Activated naive CD8-positive, alpha-beta T cell treated with anti-CD3 and anti-CD28 coated beads for 36 hours (primary cell): ENCODE results near the gene HDGFL2. TPM values are rescaled to one million over a fixed set of nuclear protein-coding genes. Genes with fewer than 3 reads are reported as not detected.

ENCODE experiments used
- DNase-seq: peaks from one replicate; pipeline ENCODE4 v3.0.0; 2021
- H3K27ac Mint-ChIP-seq: one replicate; pipeline ENCODE4 v1.8.0; 2022; ENCODE audit warnings: mild to moderate bottlenecking, moderate library complexity, mixed read lengths
- H3K27me3 Mint-ChIP-seq: one replicate; pipeline ENCODE4 v1.8.0; 2022; ENCODE audit warnings: mild to moderate bottlenecking, mixed read lengths
- H3K36me3 Mint-ChIP-seq: one replicate; pipeline ENCODE4 v1.8.0; 2021; ENCODE audit warnings: mild to moderate bottlenecking, mixed read lengths
- H3K4me1 Mint-ChIP-seq: one replicate; pipeline ENCODE4 v1.8.0; 2021; ENCODE audit warnings: mixed read lengths
- H3K4me3 Mint-ChIP-seq: one replicate; pipeline ENCODE4 v1.8.0; 2022; ENCODE audit warnings: mild to moderate bottlenecking, moderate library complexity, mixed read lengths
- H3K9me3 Mint-ChIP-seq: one replicate; pipeline ENCODE4 v1.8.0; 2022; ENCODE audit warnings: mixed read lengths
- total RNA-seq, 2 experiments: library from RNA; stranded (reverse); gene quantifications; one replicate each; pipeline ENCODE4 v1.2.3, GENCODE V29; 2021

The HDGFL2 gene
- total RNA-seq, 2 experiments from 2014 or later: 45.5 to 47.0 TPM

GRCh38 chr19:4474514-4475022, 2.5 kb downstream of the HDGFL2 start:
- Mint-ChIP-seq H3K36me3 (peaks cover 3% of the 10 kb centered on the region), H3K9me3 (no peaks in the 10 kb centered on the region), H3K4me1 (peaks cover 21% of the 10 kb centered on the region), H3K4me3 (peak overlapping the region; percentile 85), H3K27ac (no peak overlapping the region), H3K27me3 (no peaks in the 10 kb centered on the region)
- DNase-seq: peak; percentile 45

GRCh38 chr19:4477034-4477801, 5.1 kb downstream of the HDGFL2 start:
- peaks cover 16% of the 10 kb centered on the region for H3K4me1 Mint-ChIP-seq
- DNase-seq: no peak
- no peaks in the 10 kb centered on the region for H3K27me3 Mint-ChIP-seq
- H3K27ac Mint-ChIP-seq: no peak overlapping the region
- H3K36me3 Mint-ChIP-seq: peaks cover 3% of the 10 kb centered on the region
- H3K4me3 Mint-ChIP-seq: no peak overlapping the region
- H3K9me3 Mint-ChIP-seq: no peaks in the 10 kb centered on the region

- Mint-ChIP-seq H3K36me3 (peaks cover 4% of the 10 kb centered on the region), H3K4me1 (no peaks in the 10 kb centered on the region), H3K9me3 (no peaks in the 10 kb centered on the region), H3K4me3 (no peak overlapping the region), H3K27me3 (no peaks in the 10 kb centered on the region), H3K27ac (no peak overlapping the region)
- no peak for DNase-seq
These were observed 10.7 kb downstream of the HDGFL2 start for GRCh38 chr19:4482721-4483364.

DNA sequence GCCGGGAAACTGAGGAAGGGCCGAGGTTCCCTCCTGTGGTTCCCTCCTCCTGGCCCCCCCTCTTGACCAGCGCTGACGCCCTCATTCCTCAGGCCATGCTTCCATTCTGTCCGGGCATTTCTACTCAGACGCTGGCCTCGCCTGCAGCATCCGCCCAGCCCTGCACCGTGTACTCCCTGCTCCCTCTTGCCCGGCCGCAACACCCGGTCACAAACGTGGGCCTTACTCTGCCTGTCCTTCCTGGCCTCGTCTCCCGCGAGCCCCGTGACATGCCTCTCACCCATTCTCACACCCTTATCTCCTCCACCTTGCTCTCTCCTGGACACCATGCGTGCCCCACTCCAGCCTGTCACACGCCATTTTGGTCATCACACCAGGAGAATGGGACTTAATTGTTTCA, 11.3 kb downstream of the HDGFL2 start:
- Mint-ChIP-seq H3K9me3 (no peaks in the 10 kb centered on the region), H3K27ac (no peak overlapping the region)

GRCh38 chr19:4487572-4487971, 15.5 kb downstream of the HDGFL2 start:
- Mint-ChIP-seq H3K4me1 (no peaks in the 10 kb centered on the region), H3K27ac (no peak overlapping the region), H3K4me3 (no peak overlapping the region), H3K9me3 (no peaks in the 10 kb centered on the region), H3K36me3 (peaks cover 10% of the 10 kb centered on the region), H3K27me3 (no peaks in the 10 kb centered on the region)
- DNase-seq: no peak

More for the DNA sequence above, 11.3 kb downstream of the HDGFL2 start:
- Mint-ChIP-seq H3K27me3 (no peaks in the 10 kb centered on the region), H3K4me1 (no peaks in the 10 kb centered on the region), H3K4me3 (no peak overlapping the region), H3K36me3 (peaks cover 4% of the 10 kb centered on the region)
- DNase-seq: no peak

DNA sequence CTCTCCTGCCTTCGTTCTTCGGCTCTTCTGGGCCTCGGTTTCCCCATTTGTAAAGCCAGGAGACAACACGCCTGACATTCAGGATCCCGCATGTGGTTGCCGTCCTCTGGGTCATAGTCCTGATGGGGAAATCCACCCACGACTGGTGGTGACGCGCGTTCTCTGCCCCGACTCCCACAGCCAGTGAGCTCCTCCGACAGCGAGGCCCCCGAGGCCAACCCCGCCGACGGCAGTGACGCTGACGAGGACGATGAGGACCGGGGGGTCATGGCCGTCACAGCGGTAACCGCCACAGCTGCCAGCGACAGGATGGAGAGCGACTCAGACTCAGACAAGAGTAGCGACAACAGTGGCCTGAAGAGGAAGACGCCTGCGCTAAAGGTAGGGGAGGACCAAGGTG, 16.4 kb downstream of the HDGFL2 start:
- H3K27ac Mint-ChIP-seq: no peak overlapping the region

DNA sequence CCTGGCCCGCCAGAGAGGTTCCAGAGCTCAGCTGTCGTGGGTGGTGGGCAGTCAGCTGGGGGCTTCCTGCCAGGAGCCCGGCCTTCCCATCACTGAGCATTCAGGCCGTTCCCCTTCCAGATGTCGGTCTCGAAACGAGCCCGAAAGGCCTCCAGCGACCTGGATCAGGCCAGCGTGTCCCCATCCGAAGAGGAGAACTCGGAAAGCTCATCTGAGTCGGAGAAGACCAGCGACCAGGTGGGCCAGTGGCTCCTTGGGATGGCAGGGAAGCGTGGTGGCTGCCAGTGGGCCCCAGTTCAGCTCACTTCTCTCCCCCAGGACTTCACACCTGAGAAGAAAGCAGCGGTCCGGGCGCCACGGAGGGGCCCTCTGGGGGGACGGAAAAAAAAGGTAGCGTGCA, 19.3 kb downstream of the HDGFL2 start:
- H3K27me3 Mint-ChIP-seq: no peaks in the 10 kb centered on the region
- DNase-seq: no peak
- no peak overlapping the region for H3K27ac Mint-ChIP-seq
- H3K9me3 Mint-ChIP-seq: no peaks in the 10 kb centered on the region
- H3K36me3 Mint-ChIP-seq: peaks cover 9% of the 10 kb centered on the region
- no peaks in the 10 kb centered on the region for H3K4me1 Mint-ChIP-seq
- H3K4me3 Mint-ChIP-seq: no peak overlapping the region

More for the DNA sequence above, 16.4 kb downstream of the HDGFL2 start:
- Mint-ChIP-seq H3K4me1 (no peaks in the 10 kb centered on the region), H3K9me3 (no peaks in the 10 kb centered on the region), H3K27me3 (no peaks in the 10 kb centered on the region), H3K4me3 (no peak overlapping the region), H3K36me3 (peaks cover 8% of the 10 kb centered on the region)
- no peak for DNase-seq

GRCh38 chr19:4492337-4493103, 20.4 kb downstream of the HDGFL2 start:
- no peaks in the 10 kb centered on the region for H3K4me1 Mint-ChIP-seq
- no peak overlapping the region for H3K4me3 Mint-ChIP-seq
- peaks cover 9% of the 10 kb centered on the region for H3K36me3 Mint-ChIP-seq
- no peaks in the 10 kb centered on the region for H3K9me3 Mint-ChIP-seq
- H3K27ac Mint-ChIP-seq: no peak overlapping the region
- no peak for DNase-seq
- no peaks in the 10 kb centered on the region for H3K27me3 Mint-ChIP-seq

DNA sequence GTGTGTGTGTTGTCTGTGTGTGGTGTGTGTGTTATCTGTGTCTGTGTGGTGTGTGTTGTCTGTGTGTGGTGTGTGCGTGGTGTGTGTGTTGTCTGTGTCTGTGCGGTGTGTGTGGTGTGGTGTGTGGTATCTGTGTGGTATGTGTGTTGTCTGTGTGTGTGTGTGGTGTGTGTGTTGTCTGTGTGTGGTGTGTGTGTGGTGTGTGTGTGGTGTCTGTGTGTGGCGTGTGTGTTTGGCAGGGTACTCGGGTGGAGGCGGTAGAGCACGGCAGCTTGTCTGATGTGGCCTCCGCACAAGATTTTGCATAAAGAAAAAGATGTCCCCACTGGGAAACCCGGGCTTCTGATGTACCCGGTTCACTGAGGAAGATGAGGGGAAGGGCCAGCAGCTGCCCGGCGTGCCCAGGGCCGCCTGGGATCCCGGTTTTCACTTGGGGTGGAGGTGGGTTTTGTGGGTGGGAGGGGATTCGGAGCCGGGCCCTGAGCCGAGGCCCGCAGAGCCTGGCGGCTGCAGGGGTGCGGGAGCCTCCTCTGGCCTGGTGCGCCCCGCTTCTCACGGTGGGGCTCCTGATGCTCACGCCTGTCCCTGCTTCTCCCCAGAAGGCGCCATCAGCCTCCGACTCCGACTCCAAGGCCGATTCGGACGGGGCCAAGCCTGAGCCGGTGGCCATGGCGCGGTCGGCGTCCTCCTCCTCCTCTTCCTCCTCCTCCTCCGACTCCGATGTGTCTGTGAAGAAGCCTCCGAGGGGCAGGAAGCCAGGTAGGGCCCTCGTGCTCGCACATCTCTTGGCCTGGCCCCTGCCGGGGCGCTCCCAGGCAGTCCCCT, 21.2 kb downstream of the HDGFL2 start:
- Mint-ChIP-seq H3K4me1 (no peaks in the 10 kb centered on the region), H3K9me3 (no peaks in the 10 kb centered on the region), H3K4me3 (no peak overlapping the region), H3K27me3 (no peaks in the 10 kb centered on the region), H3K36me3 (peaks cover 9% of the 10 kb centered on the region), H3K27ac (no peak overlapping the region)
- no peak for DNase-seq

DNA sequence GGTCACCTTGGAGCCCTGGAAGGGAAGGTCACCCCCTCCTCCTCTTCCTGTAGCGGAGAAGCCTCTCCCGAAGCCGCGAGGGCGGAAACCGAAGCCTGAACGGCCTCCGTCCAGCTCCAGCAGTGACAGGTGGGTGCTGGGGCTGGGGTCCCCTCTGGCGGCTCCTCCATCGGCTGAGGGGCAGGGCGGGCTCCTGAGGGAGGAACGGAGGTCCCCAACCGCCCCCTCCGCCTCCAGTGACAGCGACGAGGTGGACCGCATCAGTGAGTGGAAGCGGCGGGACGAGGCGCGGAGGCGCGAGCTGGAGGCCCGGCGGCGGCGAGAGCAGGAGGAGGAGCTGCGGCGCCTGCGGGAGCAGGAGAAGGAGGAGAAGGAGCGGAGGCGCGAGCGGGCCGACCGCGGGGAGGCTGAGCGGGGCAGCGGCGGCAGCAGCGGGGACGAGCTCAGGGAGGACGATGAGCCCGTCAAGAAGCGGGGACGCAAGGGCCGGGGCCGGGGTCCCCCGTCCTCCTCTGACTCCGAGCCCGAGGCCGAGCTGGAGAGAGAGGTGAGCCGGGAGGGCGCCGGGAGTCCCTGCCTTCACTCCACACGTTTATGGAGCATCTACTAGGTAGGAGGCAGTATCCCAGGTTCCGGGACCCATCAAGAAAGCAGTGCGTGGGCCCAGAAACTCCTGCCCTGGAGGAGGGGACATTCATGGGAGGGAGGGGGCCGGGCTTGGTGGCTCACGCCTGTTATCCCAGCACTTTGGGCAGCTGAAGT, 22.0 kb downstream of the HDGFL2 start:
- Mint-ChIP-seq H3K4me3 (no peak overlapping the region), H3K4me1 (no peaks in the 10 kb centered on the region), H3K27ac (no peak overlapping the region), H3K9me3 (no peaks in the 10 kb centered on the region), H3K27me3 (no peaks in the 10 kb centered on the region), H3K36me3 (peaks cover 6% of the 10 kb centered on the region)
- DNase-seq: no peak

DNA sequence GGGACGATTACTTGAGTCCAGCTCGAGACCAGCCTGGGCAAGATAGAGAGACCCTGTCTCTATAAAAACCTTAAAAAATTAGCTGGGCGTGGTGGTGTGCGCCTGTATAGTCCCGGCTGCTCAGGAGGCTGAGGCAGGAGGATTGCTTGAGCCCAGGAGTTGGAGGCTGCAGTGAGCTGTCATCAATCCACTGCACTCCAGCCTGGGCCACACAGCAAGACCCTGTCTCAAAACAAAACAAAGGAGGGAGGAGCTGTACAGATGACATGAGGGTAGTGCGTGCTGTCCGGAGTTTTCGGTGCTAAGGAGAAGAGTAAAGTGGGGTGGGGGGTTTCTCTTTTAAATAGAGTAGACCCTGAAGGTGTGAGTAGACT, 22.6 kb downstream of the HDGFL2 start:
- Mint-ChIP-seq H3K4me1 (no peaks in the 10 kb centered on the region), H3K27ac (no peak overlapping the region), H3K36me3 (peaks cover 6% of the 10 kb centered on the region), H3K9me3 (no peaks in the 10 kb centered on the region), H3K27me3 (no peaks in the 10 kb centered on the region), H3K4me3 (no peak overlapping the region)
- no peak for DNase-seq

GRCh38 chr19:4495471-4495870, 23.4 kb downstream of the HDGFL2 start:
- Mint-ChIP-seq H3K27ac (no peak overlapping the region), H3K27me3 (no peaks in the 10 kb centered on the region), H3K4me3 (no peak overlapping the region), H3K36me3 (peaks cover 3% of the 10 kb centered on the region), H3K9me3 (no peaks in the 10 kb centered on the region), H3K4me1 (no peaks in the 10 kb centered on the region)
- no peak for DNase-seq

DNA sequence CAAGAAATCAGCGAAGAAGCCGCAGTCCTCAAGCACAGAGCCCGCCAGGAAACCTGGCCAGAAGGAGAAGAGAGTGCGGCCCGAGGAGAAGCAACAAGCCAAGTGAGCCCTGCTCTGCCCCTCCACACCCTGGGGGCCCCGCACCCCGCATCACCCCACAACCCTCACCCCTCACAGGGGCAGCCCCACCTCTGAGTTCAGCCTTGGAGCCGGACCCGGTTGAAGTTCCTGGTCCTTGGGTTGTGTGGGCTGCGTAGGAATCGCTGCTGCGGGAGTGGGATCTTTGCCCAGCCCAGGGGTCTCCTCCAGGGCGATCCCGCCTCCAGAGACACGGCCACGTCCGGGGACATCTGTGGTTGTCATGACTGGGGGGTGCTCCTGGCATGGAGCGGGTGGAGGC, 24.2 kb downstream of the HDGFL2 start:
- Mint-ChIP-seq H3K27ac (no peak overlapping the region), H3K9me3 (no peaks in the 10 kb centered on the region), H3K36me3 (peaks cover 2% of the 10 kb centered on the region), H3K4me1 (no peaks in the 10 kb centered on the region), H3K4me3 (no peak overlapping the region), H3K27me3 (no peaks in the 10 kb centered on the region)
- no peak for DNase-seq

DNA sequence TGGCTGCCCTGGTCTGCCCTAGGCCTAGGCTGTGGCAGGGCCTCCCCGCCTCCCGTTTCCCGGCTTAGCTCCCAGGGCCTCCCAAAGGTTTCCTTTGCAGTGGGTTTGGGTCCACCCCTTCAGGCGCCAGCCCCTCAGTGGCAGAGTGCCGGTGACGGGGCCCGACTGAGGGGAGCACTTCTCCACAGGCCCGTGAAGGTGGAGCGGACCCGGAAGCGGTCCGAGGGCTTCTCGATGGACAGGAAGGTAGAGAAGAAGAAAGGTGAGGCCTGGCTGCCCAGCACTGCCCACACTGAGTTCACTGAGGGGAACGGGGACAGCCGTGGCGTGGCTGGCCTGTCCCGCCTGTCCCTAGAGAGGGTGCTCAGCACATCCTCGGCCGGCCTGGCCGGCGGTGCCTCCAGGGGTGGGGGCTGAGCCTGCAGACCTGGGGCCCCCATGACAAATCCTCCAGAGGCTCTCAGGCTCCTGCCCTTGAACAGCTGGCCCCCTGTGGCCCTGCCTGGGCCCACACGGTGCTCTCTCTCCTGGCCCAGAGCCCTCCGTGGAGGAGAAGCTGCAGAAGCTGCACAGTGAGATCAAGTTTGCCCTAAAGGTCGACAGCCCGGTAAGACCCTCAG, 25.8 kb downstream of the HDGFL2 start:
- H3K4me1 Mint-ChIP-seq: no peaks in the 10 kb centered on the region
- no peaks in the 10 kb centered on the region for H3K9me3 Mint-ChIP-seq
- no peak overlapping the region for H3K27ac Mint-ChIP-seq
- peaks cover 2% of the 10 kb centered on the region for H3K36me3 Mint-ChIP-seq
- no peak overlapping the region for H3K4me3 Mint-ChIP-seq
- no peaks in the 10 kb centered on the region for H3K27me3 Mint-ChIP-seq
- no peak for DNase-seq
